GM18867 (cell line): Measurements from ENCODE around the gene CIPC.

ENCODE experiments used
- ATAC-seq: cut with Tn5 transposase; IDR thresholded peaks from one replicate; pipeline ENCODE4 v1.9.1; 2021; ENCODE audit warnings: mild to moderate bottlenecking, moderate library complexity; ENCODE audit not compliant: unreplicated experiment

The CIPC gene

DNA sequence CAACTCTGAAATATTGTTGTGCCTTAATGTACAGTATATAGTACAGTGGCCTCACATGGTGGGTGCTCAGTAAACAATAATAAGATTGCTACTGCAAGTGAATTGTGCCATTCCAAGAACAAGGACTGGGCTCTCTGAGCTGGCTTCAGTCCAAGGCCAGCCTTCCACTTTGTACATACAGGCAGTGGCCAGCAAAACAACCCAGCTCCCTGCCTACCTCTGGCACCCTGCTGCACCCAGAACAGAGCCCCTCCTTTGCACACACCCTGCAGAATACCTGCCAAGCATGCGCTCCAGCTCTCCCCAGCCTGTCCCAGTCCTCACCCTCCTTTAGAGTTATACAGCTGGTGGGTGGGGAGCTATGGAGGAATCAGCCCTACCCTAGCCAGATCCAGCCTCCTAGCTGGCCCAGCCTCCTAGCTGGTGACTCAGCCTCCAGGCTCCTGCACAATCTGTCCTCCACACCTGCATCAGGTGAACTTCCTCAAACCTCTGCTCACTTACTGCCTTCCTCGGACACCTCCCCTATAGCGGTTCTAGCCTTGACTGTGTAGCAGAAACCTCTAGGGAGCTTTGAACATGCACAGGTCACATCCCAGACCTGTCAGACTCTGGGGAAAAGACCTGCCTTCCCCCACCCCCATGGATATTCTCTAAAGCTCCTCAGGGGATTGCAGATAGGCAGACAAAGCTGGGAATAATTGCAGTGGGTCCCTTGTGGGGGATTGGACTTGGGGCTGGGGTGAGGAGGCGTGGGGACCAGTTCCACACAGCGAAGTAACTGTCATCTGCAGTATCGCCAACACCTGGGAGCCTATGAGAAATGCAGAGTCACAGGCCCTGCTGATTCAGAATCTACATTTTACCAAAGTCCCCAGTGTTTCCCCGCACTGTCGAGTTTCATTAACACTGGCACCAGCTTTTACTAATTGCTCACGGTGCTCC, 25.6 kb downstream of the CIPC start:
- no peak for ATAC-seq

DNA sequence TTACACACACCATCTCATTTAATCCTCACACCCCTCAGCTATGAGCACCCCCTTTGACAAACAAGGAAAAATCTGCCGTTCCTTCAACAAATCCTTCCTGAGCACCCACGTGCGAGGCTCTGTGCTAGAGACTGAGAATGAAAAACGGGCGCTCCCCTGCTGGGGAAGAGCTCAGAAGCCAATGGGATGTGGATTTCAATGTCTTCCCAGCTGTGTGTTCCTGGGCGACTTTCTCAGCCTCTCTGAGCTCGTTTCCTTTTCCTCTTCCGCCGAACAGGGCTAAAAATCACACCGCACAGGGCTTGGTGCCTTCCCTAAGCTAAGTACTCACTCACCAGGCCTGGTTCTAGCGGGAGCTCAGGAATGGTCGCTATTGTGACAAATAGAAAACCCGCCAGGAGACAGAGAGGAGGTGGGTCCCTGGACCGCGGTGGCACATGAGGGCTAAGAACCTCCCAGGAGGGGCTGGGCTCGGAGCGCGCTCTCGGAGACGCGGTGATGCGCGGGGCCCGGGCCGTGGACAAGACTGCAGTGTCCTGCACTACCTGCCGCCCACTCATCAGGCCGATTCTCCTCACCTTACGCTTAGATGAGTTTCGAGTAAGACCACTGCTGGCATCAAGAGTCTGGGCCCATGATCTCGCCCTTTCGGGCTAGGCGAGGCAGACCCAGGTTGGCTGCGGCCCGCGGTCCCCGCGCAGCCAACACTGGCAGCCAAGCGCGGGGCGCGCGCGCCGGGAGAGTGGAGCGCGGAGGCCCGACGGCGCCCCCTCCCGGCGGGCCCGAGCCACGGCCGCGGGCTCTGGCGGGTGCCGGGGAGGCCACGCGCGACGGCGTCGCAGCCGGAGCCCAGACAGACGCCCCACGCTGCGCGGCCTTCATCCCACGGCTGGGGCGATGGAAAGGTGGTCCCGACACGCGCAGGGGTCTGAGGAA, 26.6 kb downstream of the CIPC start:
- no peak for ATAC-seq

DNA sequence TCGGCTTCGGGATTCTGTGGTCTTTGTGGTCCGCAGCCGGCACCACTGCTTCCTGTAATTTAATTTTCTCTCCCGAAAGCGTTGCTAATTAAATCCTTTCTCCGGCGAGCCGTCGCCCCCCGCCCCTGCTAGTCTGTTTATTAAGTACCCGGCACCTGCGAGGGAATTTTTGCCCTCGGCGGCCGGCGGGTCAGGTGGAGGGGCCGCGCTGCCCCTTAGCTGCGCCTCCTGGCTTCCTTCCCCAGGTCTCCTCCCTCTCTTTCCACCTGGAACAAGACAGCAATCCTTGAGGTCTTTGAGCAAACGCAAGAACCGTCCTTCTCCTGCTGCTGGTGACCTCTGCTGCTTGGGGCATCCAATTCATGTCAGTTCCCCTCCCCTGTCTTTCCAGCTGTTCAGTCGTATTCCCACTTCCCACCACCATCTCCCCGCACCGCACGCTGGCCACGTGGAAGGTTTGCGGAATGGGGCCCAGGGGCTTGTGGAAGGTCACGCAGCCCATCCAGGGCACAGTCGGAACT, 27.3 kb downstream of the CIPC start:
- no peak for ATAC-seq

DNA sequence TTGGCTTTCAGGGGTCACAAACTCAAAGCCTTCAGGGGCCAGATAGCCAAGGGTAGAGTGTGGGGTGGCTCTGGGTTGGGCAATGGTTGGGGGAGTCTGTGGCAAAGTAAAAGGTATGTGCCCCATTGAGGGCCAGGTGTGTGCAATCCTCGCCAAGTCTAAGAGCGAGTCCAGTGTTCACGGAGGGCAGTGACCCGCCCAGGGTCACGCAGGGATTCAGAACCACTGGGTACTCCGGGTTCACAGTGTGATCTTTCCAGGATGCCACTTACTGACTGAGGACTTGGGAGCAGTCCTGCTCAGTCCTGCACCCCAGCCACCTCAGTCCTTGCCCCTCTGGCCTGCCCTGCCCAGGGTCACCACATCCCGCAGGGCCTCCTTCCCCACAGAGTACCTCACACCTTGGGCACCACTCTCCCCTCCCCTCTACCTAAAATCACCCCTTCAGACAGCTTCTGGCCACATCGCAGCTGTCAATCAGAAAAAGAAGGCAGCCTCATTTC, 27.8 kb downstream of the CIPC start:
- no peak for ATAC-seq

DNA sequence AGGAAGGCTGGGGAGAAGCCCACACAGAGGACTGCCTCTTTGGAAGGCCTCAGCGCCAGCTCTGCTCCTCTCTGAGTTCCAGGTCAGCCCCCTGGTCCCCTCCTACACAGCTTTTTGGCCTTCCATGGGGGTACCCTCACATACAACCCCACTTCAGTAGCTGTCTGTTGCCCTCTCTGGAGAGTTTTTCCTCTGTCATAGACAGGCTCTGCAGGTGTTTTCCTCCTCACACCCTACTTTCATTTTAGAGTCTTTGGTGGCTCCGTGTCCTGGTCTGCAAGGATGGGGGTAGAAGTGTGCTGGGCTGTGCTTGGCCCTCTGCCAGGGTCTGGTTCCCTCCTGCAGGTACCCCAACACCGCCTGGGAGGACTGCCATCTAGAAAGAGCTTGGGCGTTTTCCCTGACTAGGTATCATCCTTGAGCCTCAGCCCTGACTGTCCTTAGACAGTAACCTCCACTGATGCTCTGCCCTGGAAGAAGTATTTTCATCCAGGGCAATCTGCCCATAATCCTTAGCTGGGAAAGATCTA, 28.5 kb downstream of the CIPC start:
- ATAC-seq, result no peak

DNA sequence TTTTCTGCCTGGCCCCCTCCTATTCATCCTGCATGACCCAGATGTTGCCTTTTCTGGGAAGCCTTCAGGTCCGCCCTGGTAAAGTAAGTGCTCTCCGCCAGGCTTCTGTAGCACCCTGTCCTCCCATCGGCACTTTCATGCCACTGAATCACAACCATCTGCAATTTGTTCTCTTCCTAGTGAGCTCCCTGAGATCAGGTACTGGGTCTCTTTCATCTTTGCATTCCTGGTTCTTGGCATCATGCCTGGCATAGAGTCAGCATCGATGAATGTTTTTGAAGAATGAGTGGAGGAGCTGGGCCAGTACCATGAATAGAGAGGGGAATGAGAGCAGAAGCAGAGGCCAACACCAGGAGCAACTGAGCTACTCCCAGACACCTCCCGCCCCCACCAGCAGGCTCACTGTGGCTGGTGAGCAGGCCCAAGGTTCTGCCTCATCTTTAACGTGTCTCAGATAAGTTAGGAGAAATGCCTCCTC, 30.4 kb downstream of the CIPC start:
- ATAC-seq, result no peak

DNA sequence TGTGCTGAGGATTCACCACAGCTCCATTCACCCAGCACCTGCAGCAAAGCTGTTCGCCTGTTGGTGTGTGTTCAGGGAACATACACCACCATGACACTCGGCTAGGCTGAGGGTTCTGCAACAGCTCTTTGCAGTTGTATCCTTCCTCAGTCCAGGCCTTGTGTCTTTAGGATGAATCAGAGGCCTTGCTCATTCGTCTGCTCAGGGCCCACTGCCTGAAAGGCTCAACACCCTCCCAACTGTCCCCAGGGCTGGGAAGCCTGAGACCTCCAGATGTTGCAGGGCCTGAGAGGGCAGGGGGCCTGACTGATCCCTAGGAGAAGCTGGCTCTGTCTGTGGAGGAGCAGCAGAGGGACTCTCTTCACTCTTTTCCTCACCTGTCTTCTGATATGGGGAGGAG, 32.3 kb downstream of the CIPC start:
- no peak for ATAC-seq

DNA sequence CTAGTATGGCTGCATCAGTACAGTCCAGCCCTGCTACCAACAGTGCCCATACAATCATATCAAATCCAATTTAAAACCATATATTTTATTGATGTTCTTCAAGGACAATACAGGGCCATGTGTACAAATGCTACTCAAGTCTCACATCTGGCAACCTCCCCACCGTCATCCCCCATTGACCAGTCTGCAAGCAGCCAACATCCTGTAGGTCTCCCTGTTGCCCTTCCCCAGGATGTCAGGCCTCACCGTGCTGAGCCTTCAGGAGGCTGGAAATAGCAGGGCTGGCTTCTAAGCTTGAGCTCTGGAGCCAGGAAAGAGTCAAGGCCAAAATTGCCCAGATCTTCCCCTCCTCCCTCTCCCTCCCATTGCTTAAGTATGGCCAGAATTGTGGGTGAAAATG, 33.1 kb downstream of the CIPC start:
- ATAC-seq, result no peak

DNA sequence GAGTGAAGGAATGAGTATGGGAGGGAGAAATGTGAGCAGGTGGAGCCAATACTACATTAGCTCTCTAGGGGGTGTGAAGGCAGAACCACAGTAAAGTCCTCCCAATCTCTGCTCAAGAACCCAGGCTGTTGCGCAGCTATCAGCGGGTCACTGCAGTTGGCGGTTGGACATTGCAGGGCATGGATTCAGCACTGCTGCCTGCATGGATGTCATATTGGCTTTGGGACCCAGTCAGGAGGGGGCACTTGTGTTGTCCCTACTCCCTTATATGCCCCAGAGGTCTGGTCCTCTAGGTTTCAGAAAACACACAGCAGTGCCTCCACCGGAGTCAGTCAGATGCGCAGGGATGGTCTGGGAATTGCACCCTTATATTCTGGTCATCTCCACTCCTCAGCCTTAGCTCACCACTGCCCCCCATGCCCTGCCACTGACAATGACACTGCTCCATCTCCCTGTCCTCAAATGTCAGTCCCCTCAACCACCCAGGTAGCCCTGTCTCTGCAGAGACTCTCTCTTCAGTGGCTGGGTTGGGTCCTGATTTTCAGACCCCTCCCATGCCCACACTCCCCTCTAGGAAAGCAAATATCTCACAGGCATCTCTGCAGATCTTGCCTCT, 33.9 kb downstream of the CIPC start:
- no peak for ATAC-seq

DNA sequence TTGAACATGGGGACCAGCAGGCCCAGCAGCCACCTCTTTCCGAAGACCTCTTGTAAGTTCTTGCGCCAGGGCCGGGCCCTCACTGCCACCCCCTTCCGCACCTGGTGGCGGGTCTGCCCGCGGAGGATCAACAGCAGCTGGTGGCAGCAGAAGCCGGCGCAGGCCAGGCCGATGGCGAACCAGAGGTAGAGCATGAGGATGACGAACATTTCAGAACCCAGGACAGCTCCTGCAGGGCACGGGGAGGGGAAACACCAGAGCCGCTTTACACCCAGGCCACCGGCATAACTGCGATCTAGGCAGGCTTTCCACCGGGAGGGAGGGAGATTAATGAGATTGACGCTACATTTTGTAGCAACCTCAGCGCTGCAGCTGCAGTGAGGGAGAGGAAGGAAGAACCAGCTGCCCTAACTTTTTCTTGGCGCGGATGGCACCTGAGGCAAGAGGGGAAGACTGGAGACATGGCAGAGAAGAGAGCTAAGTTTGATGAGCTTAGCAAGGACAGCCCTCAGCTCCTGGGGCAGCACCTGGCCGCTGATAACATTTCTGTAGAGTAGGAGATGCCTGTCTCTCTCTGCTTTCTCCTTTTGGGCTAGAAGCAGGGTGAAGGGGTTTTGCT, 35.8 kb downstream of the CIPC start:
- peak; percentile 56 for ATAC-seq

DNA sequence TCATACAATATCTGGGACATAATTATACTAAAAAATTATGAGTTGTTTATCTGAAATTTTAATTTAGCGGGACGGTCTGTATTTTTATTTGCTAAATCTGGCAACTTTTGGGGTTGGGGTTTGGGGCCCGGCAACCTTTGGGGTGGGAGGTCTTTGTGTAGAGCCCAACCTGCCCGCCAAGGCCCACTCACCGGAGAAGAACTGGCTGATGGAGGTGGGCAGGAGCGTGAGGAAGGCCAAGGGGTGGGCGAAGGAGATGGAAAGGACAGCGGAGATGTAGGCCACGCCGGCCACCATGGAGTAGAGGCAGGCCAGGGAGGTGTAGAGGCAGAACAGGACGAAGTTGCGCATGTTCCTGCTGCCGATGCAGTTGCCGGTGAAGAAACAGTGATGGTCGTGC, 41.0 kb downstream of the CIPC start:
- no peak for ATAC-seq

DNA sequence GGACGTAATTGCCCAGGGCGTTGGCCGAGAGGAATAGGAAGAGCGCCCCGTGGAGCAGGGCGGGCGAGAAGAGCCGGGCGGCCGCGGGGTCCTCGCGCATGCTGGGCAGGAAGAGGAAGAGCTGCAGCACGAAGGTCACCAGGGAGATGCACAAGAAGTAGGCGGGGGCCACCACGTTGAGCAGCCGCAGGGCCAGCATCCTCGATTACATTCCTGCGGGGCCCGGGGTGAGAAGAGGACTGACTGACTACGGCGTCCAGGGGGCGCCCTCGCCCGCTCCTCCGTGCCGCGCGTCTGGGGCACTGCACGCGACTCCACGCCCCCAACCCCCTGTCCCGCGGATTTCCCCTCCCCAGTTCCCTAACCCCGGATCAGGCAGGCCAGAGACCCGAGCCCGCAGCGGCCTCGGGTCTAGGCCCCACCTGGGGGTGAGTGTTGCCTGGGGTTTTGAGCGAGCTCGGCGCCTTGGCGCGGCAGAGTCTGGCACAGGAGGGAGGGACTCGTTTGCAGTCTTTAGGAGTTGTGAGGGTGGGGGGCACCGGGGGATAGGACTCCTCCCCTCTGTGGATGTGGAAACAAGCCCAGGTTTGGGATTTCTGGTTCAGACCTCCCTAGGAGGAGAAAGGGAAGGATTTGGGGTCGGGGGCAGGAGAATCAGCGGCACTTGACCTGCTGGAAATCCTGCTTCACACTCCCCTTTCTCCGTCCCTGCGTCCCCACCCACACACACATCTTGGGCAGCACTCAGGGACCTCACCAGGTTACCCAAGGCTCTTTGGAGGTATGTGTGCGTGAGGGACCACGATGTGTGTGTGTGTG, 41.7 kb downstream of the CIPC start:
- no peak for ATAC-seq

DNA sequence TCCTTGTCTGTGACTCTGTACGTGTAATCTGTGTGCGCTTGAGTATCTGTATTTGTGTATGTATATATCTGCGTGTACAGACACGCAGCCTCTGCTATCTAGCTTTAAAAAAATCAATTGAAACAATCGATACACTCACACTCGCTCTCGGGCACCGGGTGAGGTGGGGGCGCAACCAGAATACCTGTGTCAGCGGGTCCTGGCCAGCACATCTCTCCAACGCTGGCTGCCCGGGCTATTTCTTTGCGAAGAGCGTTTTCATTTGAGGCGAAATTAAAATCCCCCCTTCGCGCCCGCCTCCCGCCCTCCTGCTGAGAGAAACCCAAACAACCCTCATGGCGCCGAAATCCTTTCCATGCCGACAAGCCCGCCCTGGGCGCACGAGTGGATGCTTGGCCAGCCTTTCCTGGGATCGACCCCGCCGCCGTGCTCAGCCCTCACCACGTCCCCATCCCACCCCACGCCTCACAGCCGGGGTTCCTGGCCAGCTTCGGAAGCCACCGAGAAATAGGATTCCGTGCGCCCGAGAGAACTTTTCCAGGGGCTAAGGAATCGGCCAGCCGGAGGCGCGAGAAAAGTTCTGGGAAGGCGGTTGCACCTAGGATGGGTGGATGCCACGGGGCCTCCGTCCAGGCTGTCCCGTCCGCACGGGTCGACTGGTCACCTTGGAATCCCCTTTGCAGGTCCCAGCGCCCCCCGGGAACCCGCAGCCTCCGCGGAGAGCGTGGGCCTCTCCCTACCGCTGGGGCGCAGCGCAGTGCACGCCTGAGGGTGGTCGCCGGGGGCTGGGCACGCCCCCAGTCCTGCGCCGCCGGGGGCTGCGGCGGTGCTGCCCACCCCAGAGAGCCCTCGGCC, 42.5 kb downstream of the CIPC start:
- no peak for ATAC-seq

DNA sequence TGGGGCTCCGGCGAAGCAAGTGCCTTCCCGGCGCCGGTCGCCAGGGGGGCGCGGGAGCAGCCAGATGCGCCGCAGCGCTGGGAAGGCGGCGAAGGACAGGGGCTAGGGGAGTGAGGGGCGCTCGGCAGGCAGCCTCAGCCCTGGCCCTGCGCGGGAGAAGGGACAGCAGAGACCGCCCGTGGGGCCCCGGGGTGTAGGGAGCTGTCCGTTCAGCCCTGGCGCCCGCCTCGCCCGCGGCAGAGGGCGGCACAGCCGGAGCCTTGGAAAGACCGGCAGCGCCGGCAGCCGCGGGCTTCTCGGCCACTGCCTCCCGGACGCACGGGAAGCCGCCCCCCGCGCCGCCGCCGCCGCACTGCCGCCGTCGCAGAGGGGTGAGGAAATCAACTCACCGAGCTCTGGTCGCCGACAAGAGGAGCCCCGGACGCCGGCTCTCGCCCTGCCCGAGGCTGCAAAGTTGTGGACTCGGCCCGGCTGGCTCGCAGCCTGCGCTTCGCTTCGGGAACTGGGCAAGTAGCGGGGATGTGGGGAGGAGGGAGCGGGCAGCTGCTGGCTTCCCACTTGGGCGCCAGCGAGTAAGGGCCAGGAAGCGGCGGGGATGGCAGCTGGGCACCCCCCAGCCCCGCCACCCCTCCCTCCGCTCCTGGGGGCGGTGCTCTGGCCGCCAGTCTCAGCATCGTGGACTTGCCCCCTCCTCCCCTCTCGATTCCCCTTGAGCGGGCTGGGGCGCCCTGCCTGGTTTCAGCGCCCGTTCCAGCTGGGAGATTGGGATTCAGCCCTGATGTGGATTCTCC, 43.4 kb downstream of the CIPC start, which contains the start of gene ZDHHC22:
Gene ZDHHC22, minus strand, starts transcription at position 578 of the 791 bp plus-strand sequence. CDS start 2,053 bp downstream, outside the sequence.
- no peak for ATAC-seq

DNA sequence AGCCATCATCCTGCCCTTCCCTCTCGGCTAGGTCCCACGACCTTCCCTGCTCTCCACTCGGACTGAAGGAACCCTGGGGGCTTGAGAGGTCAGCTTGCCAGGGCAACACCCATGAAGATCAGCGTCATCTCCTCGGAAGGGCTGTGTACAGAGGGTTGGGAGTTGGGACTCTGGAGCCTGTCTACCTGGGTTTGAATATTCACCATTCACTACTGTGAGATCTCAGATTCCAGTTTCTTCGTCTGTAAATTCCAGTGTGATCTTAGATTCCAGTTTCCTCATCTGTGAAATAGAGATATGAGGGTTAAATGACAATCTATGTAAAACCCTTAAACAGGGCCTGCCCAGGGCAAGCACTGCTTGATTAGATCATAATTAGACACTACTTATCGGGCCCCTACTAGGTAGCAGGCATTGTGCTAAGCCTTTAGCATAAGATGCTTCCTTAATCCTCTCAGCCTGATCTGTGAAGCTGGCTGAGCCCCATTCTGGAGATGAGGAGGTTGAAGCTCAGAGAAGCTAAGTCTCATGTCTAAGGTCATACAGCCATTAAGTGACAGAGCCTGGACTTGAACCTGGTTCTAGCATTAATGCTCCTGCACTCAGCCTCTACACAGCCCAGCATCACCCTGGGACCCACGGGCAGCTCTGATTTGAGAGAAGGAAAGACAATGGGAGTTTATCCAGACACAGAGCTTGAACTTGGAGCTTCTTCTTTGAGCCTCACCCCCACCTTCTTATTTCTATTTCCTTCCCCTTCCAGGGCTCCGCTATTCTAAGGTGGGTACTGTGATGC, 44.1 kb downstream of the CIPC start:
- no peak for ATAC-seq

DNA sequence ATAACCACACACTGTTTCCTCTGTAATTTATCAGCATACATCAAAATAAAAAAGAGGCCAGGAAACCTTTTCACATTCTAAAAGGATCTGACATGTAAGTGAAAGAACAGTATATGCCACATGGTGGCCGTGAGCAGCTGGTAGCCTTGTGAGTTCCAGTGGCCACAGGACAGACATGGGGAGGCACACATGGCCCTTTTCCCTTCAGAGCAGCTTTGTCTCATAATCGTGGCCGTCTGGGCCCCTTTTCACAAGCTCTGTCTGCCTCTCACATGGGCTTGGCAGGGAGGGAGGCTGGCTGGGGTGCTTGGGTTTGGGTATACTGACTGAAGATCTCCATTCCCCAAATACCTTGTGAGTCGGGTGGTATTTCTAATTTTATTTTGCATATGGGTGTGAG, 45.0 kb downstream of the CIPC start:
- no peak for ATAC-seq
